Stimulated activated memory B cell treated with anti-CD40 and anti-IgM and Interleukin-4, amounts not matched to agents 10 μg/mL and 1 μg/mL and 100 μg/mL, for 72 hours (primary cell): ENCODE measurements around the gene SUN5.
"Not testable (repeated sequence)": the region's sequence is repeated elsewhere in the genome, so short reads cannot be mapped to it uniquely, and the experiment has no call there.

Experiments used
- ATAC-seq: fragments of 150-1000 bp; cut with Tn5 transposase; 2 replicates; pipeline ENCODE4 v1.10.0; 2021
- H3K27ac Mint-ChIP-seq: one replicate; pipeline ENCODE4 v1.8.0; 2022; ENCODE audit warnings: mild to moderate bottlenecking, mixed read lengths
- H3K27me3 Mint-ChIP-seq: one replicate; pipeline ENCODE4 v1.8.0; 2022; ENCODE audit warnings: mixed read lengths
- H3K36me3 Mint-ChIP-seq: one replicate; pipeline ENCODE4 v1.8.0; 2022; ENCODE audit warnings: mixed read lengths
- H3K4me1 Mint-ChIP-seq: one replicate; pipeline ENCODE4 v1.8.0; 2022; ENCODE audit warnings: mixed read lengths
- H3K4me3 Mint-ChIP-seq: one replicate; pipeline ENCODE4 v1.8.0; 2022; ENCODE audit warnings: mild to moderate bottlenecking, moderate library complexity, mixed read lengths
- H3K9me3 Mint-ChIP-seq: one replicate; pipeline ENCODE4 v1.8.0; 2022; ENCODE audit warnings: mixed read lengths

The SUN5 gene, protein sequence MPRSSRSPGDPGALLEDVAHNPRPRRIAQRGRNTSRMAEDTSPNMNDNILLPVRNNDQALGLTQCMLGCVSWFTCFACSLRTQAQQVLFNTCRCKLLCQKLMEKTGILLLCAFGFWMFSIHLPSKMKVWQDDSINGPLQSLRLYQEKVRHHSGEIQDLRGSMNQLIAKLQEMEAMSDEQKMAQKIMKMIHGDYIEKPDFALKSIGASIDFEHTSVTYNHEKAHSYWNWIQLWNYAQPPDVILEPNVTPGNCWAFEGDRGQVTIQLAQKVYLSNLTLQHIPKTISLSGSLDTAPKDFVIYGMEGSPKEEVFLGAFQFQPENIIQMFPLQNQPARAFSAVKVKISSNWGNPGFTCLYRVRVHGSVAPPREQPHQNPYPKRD

DNA sequence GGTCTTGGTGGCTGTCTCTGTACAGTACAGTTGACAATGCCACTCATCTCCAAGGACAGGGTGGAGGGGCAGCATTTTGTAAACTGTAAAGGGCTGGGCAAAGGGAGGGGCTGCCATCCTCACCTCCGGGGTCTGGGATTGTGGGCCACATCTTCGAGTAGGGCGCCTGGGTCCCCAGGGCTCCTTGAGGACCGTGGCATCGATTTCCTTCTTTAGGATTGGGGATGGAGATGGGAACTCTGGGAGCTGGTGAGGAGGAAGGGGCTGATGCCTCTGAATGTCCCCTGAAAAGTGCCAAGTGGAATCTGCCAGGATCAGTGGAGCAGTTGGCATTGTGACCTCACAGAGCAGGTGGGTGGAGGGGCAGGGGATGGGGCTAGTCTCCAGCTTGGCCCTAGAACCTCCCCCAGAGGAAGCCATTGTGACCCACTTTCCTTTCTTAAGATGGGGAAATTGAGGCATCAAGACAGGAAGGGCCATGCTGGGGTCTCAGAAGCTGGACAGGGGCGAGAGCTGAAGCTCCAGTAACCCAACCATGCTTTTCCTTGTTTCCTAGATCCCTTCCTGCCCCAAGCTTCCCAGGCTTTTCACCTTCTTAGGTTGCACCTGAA lies at the start of gene SUN5:
SUN5 (minus strand) TSS at position 293 of the 611 bp plus-strand sequence; CDS start at position 200, 93 bp downstream.
- Mint-ChIP-seq H3K36me3 (peaks cover 5% of the 10 kb centered on the region), H3K4me3 (no peak within 1 kb of the TSS), H3K27ac (no peak within 1 kb of the TSS), H3K9me3 (peaks cover 4% of the 10 kb centered on the region), H3K4me1 (peaks cover 14% of the 10 kb centered on the region), H3K27me3 (no peaks in the 10 kb centered on the region)
- ATAC-seq = no peak

DNA sequence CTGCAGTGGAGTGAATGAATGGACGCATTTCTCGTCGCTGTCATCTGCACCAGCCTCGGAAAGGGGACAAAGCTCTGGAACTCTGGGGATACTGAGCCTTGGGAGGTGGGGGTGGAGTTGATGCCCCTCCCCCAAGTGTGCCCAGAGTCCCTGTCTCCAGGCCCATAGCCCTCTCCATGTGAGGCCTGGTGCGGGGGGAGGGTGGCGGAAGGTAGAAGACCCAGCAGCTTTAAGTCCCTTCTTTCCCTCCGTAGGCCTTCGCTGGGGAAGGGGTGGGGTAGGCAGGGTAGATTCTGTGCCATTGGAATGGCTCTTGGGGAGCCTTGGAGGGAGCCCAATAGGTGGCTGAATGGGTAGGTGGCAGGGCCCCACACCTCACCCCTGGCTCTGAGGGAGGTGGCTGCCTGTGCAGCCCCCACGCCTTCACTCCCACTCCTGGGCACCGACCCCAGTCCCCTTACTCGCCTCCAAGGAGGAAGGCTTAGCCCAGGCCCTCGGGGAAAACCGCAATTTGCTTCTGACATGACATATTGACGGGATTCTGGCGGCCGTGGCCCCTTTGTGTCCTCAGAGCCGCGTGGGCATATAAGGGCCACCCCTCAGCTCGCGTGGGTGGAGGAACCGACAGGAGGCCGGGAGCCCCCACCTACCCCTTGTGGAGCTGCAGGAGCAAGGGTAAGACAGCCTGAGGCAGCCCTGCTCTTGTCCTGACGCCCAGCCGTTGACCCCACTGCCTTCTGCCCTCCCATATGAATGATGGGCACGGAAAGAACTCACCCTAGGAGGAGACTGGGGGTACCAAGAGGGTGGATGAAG lies 49.3 kb upstream of the SUN5 start, which contains the start of gene BPIFB3:
BPIFB3 (plus strand) TSS at position 613 of the 816 bp plus-strand sequence. CDS start 1,533 bp downstream, outside the sequence.
- Mint-ChIP-seq H3K4me3 (no peak within 1 kb of the TSS), H3K27ac (no peak within 1 kb of the TSS), H3K36me3 (no peaks in the 10 kb centered on the region), H3K27me3 (no peaks in the 10 kb centered on the region), H3K9me3 (no peaks in the 10 kb centered on the region), H3K4me1 (no peaks in the 10 kb centered on the region)
- no peak for ATAC-seq

DNA sequence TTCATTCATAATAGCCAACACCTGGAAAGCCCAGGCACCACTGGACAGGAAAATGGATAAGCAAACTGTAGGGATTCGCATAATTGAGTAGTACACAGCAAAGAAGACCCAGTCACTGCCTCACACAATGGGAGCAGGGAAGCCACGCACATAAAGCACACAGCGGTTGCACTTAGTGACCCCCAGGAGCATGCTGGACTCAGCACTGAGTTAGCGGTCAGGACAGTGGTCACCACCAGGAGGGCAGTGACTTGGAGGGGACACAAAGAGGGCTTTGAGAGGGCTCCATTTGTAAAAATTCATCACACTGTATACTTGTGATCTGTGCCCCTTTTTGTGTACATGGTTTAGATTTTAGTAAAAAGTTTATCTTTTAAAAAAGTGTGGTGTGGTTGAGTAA lies 47.1 kb upstream of the SUN5 start:
- Mint-ChIP-seq H3K4me1 (no peaks in the 10 kb centered on the region), H3K27ac (no peak overlapping the region), H3K27me3 (no peaks in the 10 kb centered on the region), H3K36me3 (no peaks in the 10 kb centered on the region), H3K9me3 (no peaks in the 10 kb centered on the region), H3K4me3 (no peak overlapping the region)
- ATAC-seq = no peak

DNA sequence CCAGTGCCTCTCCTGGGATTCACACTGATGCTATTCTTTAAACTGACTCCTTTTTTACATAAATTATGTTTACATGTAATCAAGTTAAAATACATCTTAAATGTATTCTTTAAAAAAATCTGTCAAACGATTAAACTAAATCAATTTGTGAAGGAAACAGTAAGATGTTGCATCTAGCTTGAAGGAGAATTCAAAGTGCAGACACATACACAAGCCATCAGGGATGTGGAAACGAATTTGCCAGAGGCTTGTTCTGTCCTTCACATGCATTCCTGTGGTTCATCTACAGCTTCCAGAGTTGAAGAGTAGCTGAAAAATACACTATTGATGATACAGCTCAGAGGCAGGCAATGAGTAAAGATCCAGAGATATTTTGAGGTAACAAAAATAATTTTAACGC lies 42.2 kb upstream of the SUN5 start:
- no peak for ATAC-seq
- Mint-ChIP-seq H3K4me3 (no peak overlapping the region), H3K27me3 (no peaks in the 10 kb centered on the region), H3K9me3 (peaks cover 8% of the 10 kb centered on the region), H3K36me3 (no peaks in the 10 kb centered on the region), H3K27ac (no peak overlapping the region), H3K4me1 (no peaks in the 10 kb centered on the region)

DNA sequence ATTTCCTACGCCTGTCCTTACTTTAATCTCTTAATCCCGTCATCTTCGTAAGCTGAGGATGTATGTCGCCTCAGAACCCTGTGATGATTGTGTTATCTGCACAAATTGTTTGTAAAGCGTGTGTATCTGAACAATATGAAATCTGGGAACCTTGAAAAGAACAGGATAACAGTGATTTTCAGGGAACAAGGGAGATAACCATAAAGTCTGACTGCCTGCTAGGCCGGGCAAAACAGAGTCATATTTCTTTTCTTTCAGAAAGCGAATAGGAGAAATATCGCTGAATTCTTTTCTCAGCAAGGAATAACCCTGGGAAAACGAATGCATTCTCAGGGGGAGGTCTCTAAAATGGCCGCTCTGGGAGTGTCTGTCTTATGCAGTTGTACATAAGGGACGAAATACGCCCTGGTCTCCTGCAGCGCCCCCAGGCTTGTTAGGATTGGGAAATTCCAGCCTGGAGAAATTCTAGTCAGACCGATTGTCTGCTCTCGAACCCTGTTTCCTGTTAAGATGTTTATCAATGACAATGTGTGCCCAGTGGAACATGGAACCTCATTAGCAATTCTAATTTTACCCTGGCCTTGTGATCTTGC lies 41.0 kb upstream of the SUN5 start:
- not testable (repeated sequence) for ATAC-seq, H3K9me3 Mint-ChIP-seq, H3K36me3 Mint-ChIP-seq, H3K4me3 Mint-ChIP-seq, H3K4me1 Mint-ChIP-seq, H3K27ac Mint-ChIP-seq, H3K27me3 Mint-ChIP-seq

DNA sequence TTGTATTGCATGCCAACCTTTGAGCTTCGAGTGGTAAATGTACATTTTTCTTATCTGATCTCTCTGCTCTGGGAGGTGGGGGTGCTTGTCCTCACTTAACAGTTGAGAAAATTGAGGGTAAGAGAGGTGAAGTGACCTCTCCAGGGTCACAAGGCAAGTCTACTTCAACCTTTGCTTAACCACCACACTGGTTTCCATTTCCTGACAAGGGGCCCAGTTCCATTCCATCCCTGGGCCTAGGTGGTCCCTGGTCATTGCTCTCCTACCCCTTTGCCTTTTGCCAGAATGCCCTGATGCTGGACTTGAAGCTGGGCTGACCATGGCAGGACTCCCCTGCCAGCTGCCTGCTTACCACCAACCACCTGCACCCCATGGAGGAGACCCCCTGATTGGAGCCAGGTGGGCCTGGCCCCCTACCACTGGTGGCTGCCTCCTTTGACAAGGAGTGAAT lies 39.5 kb upstream of the SUN5 start:
- H3K4me3 Mint-ChIP-seq = no peak overlapping the region
- ATAC-seq = no peak
- no peak overlapping the region for H3K27ac Mint-ChIP-seq

DNA sequence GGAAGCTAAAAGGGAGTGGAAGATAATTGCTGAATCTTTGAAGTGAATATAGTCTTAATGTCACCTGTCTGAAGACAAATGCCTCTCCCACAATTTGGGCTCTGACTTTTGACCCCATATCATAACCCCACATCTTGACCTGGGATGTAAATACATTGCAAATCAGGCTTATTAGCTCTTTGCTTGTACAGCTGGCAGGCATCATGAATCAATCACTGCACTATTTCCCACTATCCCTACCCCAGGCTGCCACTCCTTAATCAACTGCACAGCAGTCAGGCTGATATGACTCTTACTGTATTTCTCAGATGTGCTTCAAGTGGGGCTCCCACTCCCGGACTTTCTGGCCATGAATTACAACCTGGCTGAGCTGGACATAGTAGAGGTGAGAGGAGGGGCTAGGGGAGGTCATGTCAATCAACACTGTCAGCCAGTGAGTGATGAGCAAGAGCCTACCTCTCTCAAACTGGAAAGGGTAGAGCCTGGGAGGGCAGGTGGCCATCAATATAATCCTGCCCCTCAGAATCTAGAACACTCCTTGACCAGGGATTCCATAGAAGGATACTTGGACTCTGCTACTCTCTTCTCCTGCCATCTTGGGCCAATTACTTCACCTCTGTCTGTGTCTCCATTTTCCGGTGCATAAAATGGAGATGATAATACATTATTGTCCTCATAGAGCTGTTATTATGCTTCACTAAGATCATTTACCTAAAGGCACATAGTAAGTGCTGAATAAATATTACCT lies 38.9 kb upstream of the SUN5 start:
- H3K36me3 Mint-ChIP-seq = no peaks in the 10 kb centered on the region
- ATAC-seq = no peak
- H3K9me3 Mint-ChIP-seq = peaks cover 12% of the 10 kb centered on the region
- H3K4me3 Mint-ChIP-seq = no peak overlapping the region
- no peak overlapping the region for H3K27ac Mint-ChIP-seq
- H3K27me3 Mint-ChIP-seq = peaks cover 7% of the 10 kb centered on the region
- H3K4me1 Mint-ChIP-seq = no peaks in the 10 kb centered on the region

More for the DNA sequence above, 39.5 kb upstream of the SUN5 start:
- no peaks in the 10 kb centered on the region for H3K36me3 Mint-ChIP-seq
- no peaks in the 10 kb centered on the region for H3K4me1 Mint-ChIP-seq
- peaks cover 8% of the 10 kb centered on the region for H3K9me3 Mint-ChIP-seq
- H3K27me3 Mint-ChIP-seq = peaks cover 1% of the 10 kb centered on the region

DNA sequence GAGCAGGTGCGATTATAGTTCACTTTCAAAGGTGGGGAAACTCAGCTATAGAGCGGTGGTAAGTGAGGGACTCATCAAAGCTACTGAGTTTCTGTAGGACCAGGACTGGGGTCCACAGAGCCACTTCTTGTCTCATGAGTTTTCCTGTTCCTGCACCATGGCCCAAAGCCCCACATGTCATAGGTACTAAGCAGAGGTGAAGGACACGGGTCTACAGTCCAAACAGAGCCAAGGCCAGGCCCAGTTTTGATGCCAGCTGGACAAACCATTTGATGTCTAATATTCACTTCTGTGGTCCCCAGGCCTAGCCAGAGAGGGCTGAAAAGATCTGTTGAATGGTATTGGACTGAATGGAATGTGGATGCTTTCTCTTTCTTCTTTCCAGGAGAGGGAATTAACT lies 38.2 kb upstream of the SUN5 start:
- no peak overlapping the region for H3K4me3 Mint-ChIP-seq
- H3K27ac Mint-ChIP-seq = no peak overlapping the region
- H3K9me3 Mint-ChIP-seq = peaks cover 16% of the 10 kb centered on the region
- no peaks in the 10 kb centered on the region for H3K36me3 Mint-ChIP-seq
- no peaks in the 10 kb centered on the region for H3K4me1 Mint-ChIP-seq
- peaks cover 12% of the 10 kb centered on the region for H3K27me3 Mint-ChIP-seq
- ATAC-seq = no peak

DNA sequence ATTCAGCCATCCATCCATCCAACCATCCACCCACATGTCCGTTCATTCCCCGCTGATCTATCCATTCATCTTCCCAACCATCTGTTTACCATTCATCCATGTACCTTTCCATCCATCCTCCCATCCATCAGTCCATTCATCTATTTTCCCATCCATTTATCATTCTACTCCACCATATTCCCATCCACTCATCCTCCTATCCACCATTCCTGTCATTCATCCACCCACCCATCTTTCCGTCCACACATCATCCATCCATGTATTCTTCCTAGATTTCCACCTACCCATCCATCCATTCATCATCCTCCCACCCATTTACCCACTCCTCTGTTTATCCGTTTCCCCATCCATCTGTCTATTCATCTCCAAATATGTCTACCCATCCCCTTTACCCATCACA lies 34.0 kb upstream of the SUN5 start:
- H3K4me1 Mint-ChIP-seq = no peaks in the 10 kb centered on the region
- H3K36me3 Mint-ChIP-seq = no peaks in the 10 kb centered on the region
- no peak overlapping the region for H3K4me3 Mint-ChIP-seq
- peaks cover 10% of the 10 kb centered on the region for H3K9me3 Mint-ChIP-seq
- no peak overlapping the region for H3K27ac Mint-ChIP-seq
- H3K27me3 Mint-ChIP-seq = peaks cover 12% of the 10 kb centered on the region
- ATAC-seq = no peak

DNA sequence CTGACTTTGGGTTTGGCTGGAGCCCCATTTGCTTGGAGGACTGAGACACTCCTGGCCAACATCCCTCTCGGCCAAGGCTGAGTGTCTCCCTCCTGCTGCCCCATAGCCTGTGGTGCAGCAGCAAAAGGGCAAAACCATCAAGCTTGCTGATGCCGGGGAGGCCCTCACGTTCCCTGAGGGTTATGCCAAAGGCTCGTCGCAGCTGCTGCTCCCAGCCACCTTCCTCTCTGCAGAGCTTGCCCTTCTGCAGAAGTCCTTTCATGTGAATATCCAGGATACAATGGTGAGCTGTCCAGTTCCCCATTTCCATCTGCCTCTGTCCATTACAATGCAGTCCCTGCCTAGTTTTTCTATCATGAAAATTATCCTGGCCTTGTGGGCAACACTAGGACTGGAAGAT lies 33.2 kb upstream of the SUN5 start:
- H3K27ac Mint-ChIP-seq = no peak overlapping the region
- ATAC-seq = no peak
- peaks cover 19% of the 10 kb centered on the region for H3K27me3 Mint-ChIP-seq
- no peaks in the 10 kb centered on the region for H3K4me1 Mint-ChIP-seq
- H3K9me3 Mint-ChIP-seq = peaks cover 16% of the 10 kb centered on the region
- H3K36me3 Mint-ChIP-seq = no peaks in the 10 kb centered on the region
- H3K4me3 Mint-ChIP-seq = no peak overlapping the region

DNA sequence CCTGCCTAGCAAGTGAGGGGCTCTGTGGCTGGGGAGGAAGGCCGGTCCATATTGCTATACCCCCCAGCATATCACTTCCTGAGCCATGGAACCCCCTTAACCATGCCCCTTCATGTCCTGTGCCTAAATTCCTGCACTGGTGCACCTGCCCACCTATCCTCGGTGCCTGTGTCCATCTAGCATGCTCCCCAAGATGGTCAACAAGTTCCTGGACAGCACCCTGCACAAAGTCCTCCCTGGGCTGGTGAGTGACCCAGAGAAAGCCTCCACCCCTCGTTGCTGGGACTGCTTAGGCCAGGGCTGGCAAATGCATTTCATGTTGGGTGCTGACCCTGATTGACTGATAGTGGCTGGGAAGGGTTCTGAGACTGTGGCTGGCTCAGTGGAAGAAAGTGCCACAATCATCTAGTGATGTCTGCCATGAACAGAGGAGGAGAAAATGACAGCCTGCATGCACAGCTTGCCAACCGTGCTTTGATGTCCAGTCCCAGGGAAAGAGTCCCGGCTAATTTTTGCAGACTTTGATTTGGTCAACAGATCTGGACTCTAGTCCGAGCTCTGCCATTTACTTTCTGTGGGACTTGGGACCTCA lies 30.8 kb upstream of the SUN5 start:
- peaks cover 16% of the 10 kb centered on the region for H3K9me3 Mint-ChIP-seq
- ATAC-seq = no peak

DNA sequence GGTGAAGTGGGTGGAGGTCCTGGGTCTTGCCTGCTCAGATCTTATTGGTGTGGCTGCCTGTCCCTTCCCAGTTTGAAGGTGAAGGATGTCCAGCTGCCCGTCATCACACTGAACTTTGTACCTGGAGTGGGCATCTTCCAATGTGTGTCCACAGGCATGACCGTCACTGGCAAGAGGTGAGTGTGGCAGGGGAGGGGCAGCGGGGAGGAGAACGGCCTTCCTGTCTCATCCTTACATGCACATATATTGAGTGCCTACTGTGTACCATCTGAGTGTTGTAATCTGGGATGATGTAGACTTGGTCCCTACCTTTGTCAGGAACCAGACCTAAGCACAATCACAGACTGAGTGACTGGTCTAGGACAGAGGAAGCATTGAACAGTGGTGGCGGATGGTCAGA lies 29.9 kb upstream of the SUN5 start:
- no peak overlapping the region for H3K4me3 Mint-ChIP-seq
- no peak overlapping the region for H3K27ac Mint-ChIP-seq
- ATAC-seq = no peak
- peaks cover 16% of the 10 kb centered on the region for H3K9me3 Mint-ChIP-seq
- peaks cover 22% of the 10 kb centered on the region for H3K27me3 Mint-ChIP-seq
- H3K4me1 Mint-ChIP-seq = no peaks in the 10 kb centered on the region
- no peaks in the 10 kb centered on the region for H3K36me3 Mint-ChIP-seq

More for the DNA sequence above, 30.8 kb upstream of the SUN5 start:
- Mint-ChIP-seq H3K27me3 (peaks cover 22% of the 10 kb centered on the region), H3K4me1 (no peaks in the 10 kb centered on the region), H3K27ac (no peak overlapping the region), H3K4me3 (no peak overlapping the region), H3K36me3 (no peaks in the 10 kb centered on the region)

DNA sequence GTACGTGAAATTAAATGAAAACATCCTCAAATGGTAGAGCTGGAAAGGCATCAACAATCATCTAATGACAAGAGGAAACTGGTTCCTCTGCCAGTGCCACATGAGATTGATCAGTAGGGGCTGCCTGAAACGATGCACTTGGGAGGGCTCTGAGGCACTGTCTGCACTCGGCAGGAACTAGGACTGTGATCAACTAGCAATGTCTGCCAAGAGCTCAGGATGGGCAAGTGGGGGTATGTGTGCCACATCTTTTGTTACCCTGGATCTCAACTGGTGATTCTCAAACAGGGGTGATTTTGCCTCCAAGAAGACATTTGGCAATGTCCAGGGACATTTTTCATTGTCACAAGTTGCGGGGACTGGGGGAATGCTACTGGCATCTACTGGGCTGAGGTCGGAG lies 29.1 kb upstream of the SUN5 start:
- Mint-ChIP-seq H3K4me3 (no peak overlapping the region), H3K27me3 (peaks cover 17% of the 10 kb centered on the region), H3K27ac (no peak overlapping the region), H3K36me3 (no peaks in the 10 kb centered on the region), H3K9me3 (peaks cover 14% of the 10 kb centered on the region), H3K4me1 (no peaks in the 10 kb centered on the region)
- no peak for ATAC-seq

DNA sequence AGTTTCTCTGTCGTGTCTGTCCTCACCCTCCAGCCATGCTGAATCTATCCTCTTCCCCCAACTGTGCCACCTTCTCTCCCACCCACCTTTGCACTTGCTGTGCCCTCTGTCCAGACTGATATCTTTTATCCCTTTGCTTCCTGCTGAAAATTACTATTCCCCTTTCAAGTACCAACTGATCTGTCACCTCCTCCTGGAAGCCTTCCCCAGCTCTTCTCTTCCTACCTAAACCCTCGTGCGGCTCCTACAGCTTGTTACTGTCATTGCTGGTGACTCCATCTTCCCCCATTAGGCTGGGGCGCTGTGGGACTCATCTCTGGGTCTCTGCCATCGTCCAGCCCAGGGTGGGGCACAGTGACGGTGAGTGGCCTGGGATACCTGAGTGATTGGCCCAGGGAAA lies 28.3 kb upstream of the SUN5 start:
- ATAC-seq = no peak
- no peak overlapping the region for H3K27ac Mint-ChIP-seq
- H3K4me3 Mint-ChIP-seq = no peak overlapping the region
- peaks cover 10% of the 10 kb centered on the region for H3K27me3 Mint-ChIP-seq
- no peaks in the 10 kb centered on the region for H3K36me3 Mint-ChIP-seq
- H3K4me1 Mint-ChIP-seq = no peaks in the 10 kb centered on the region
- H3K9me3 Mint-ChIP-seq = peaks cover 8% of the 10 kb centered on the region
